ENCODE data around the gene SRD5A3.

Gene SRD5A3

GRCh38 chr4:55372259-55372658 lies 26.2 kb downstream of the SRD5A3 start:
- DNase-seq (ENCODE audit: extremely low read depth in 1 of 2, low read depth in 1 of 2): no peak

- DNase-seq (ENCODE audit: extremely low read depth in 1 of 2, low read depth in 1 of 2): no peak
Measured at GRCh38 chr4:55373461-55373860, 27.4 kb downstream of the SRD5A3 start.

- no peak for DNase-seq (ENCODE audit: extremely low read depth in 1 of 2, low read depth in 1 of 2)
Measured at GRCh38 chr4:55376698-55377097, 30.7 kb downstream of the SRD5A3 start.

- no peak for DNase-seq (ENCODE audit: extremely low read depth in 1 of 2, low read depth in 1 of 2)
Measured at GRCh38 chr4:55378617-55379467, 32.8 kb downstream of the SRD5A3 start.

GRCh38 chr4:55380576-55380975 lies 34.5 kb downstream of the SRD5A3 start:
- DNase-seq (ENCODE audit: extremely low read depth in 1 of 2, low read depth in 1 of 2): no peak

- no peak for DNase-seq (ENCODE audit: extremely low read depth in 1 of 2, low read depth in 1 of 2)
Measured at GRCh38 chr4:55381502-55381901, 35.5 kb downstream of the SRD5A3 start.

GRCh38 chr4:55382488-55383003 lies 36.5 kb downstream of the SRD5A3 start:
- no peak for DNase-seq (ENCODE audit: extremely low read depth in 1 of 2, low read depth in 1 of 2)

GRCh38 chr4:55385201-55385649 lies 39.2 kb downstream of the SRD5A3 start:
- DNase-seq (ENCODE audit: extremely low read depth in 1 of 2, low read depth in 1 of 2): no peak

- no peak for DNase-seq (ENCODE audit: extremely low read depth in 1 of 2, low read depth in 1 of 2)
Measured at GRCh38 chr4:55386073-55386472, 40.0 kb downstream of the SRD5A3 start.

GRCh38 chr4:55386840-55387239 lies 40.8 kb downstream of the SRD5A3 start:
- no peak for DNase-seq (ENCODE audit: extremely low read depth in 1 of 2, low read depth in 1 of 2)

- DNase-seq (ENCODE audit: extremely low read depth in 1 of 2, low read depth in 1 of 2): no peak
Measured at GRCh38 chr4:55393461-55394320, 47.6 kb downstream of the SRD5A3 start.

GRCh38 chr4:55395218-55395528 lies 49.1 kb downstream of the SRD5A3 start:
- DNase-seq (ENCODE audit: extremely low read depth in 1 of 2, low read depth in 1 of 2): no peak

- peak; percentile 85 to 87 for DNase-seq (ENCODE audit: extremely low read depth in 1 of 2, low read depth in 1 of 2)
Measured at GRCh38 chr4:55395529-55396307, 49.7 kb downstream of the SRD5A3 start, which contains the start of gene TMEM165. TSS of gene TMEM165 (plus strand) at chr4:55395957. CDS start at chr4:55396190, 233 bp downstream.

GRCh38 chr4:55396308-55397125 lies 50.5 kb downstream of the SRD5A3 start:
- peak in 1 of 2 donors; percentile 19 for DNase-seq (ENCODE audit: extremely low read depth in 1 of 2, low read depth in 1 of 2)

- no peak for DNase-seq (ENCODE audit: extremely low read depth in 1 of 2, low read depth in 1 of 2)
Measured at GRCh38 chr4:55397126-55397436, 51.0 kb downstream of the SRD5A3 start.

- no peak for DNase-seq (ENCODE audit: extremely low read depth in 1 of 2, low read depth in 1 of 2)
Measured at GRCh38 chr4:55397520-55398321, 51.7 kb downstream of the SRD5A3 start.

- no peak for DNase-seq (ENCODE audit: extremely low read depth in 1 of 2, low read depth in 1 of 2)
Measured at GRCh38 chr4:55398461-55398860, 52.4 kb downstream of the SRD5A3 start.

GRCh38 chr4:55398966-55399365 lies 52.9 kb downstream of the SRD5A3 start:
- DNase-seq (ENCODE audit: extremely low read depth in 1 of 2, low read depth in 1 of 2): no peak

GRCh38 chr4:55399581-55399980 lies 53.5 kb downstream of the SRD5A3 start:
- DNase-seq (ENCODE audit: extremely low read depth in 1 of 2, low read depth in 1 of 2): no peak

All from stimulated activated CD8-positive, alpha-beta memory T cell treated with anti-CD3 and anti-CD28 coated beads, Interleukin-7, amount 100 ng/mL, for 48 hours (primary cell).